ENCODE measurements around the gene CCDC92.

GRCh38 chr12:123914726-123915333, 57.8 kb downstream of the CCDC92 start:
- TF ChIP-seq CTCF (IDR thresholded peaks at IDR 0.05) = no peak
- no peak for TF ChIP-seq POLR2A (IDR thresholded peaks at IDR 0.05)
- TF ChIP-seq POLR2AphosphoS5 (IDR thresholded peaks at IDR 0.05) = no peak
- TF ChIP-seq EP300 (IDR thresholded peaks at IDR 0.05; ENCODE audit: low read depth) = no peak
